NCI-H2029 (cell line): ENCODE measurements around the gene GPR108.
"Not testable (repeated sequence)": the region's sequence is repeated elsewhere in the genome, so short reads cannot be mapped to it uniquely, and the experiment has no call there.

ENCODE experiments used
- DNase-seq: peaks from one replicate; lab custom pipeline; 2025; lab: John Stamatoyannopoulos, UW

Gene GPR108

DNA sequence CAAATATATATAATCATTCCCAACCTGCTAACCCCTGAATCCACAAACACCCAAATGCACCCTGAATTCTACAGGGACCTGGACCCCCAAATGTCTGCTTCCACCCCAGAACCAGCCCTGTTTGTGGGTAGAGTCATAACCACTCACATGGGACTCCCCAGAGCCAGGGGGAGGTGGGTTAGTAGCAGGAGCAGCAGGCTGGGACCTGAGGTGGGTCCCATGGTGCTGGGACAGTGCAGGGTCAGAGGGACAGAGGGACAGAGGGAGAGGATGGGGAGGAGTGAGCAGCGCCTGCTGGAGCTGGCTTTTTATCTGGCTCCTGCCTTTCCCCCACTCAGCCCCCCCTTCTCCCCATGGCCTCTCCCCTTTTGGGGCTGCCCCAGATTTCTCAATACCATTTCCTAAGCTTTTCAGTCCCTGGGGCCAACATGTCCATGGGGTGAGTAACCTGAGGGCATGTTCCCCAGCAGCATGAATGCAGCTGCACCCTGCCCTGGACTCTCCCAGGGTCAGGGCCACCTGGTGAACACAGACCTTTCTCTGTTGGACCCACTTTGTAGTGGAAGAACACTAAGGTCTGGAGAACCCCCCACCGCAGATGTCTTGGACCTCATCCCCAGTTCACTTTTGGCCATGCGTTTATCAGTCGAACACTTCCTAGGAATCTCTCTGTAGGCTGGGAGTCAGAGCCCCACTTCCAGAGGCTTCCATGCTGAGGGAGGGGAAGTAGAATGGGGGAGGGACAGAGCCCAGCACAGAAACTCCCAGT, 16.8 kb downstream of the GPR108 start, which contains the start of gene C3:
Gene C3, minus strand, starts transcription at position 282 of the 769 bp plus-strand sequence. Its CDS starts 61 bp downstream, at position 221.
- no peak for DNase-seq

DNA sequence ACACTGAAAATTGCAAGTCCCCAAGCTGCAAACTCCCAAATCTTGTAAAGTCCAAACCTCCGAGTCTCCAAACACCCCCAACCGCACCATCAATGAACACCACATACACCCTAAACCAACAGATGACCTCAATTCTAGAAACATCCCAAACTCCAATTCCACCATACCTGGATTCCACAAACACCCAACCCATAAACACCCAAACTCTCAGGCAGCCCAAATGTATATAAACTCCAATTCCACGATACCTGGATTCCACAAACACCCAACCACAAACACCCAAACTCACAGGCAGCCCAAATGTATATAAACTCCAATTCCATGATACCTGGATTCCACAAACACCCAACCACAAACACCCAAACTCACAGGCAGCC, 17.4 kb downstream of the GPR108 start:
- DNase-seq: no peak

DNA sequence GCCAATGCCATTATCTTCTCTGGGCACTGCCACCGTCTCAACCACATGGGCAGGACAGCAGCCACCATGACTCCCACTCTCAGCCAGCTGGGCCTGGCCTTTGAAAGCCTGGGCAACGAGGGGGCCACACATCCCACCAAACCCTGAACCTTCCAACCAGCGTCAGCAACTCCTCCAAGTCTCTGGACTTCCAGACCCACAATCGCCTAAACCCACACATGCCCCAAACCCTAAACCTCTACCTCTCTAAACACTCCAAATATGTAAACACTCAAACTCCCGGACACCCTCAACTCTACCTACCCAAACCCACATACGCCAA, 17.9 kb downstream of the GPR108 start:
- no peak for DNase-seq

DNA sequence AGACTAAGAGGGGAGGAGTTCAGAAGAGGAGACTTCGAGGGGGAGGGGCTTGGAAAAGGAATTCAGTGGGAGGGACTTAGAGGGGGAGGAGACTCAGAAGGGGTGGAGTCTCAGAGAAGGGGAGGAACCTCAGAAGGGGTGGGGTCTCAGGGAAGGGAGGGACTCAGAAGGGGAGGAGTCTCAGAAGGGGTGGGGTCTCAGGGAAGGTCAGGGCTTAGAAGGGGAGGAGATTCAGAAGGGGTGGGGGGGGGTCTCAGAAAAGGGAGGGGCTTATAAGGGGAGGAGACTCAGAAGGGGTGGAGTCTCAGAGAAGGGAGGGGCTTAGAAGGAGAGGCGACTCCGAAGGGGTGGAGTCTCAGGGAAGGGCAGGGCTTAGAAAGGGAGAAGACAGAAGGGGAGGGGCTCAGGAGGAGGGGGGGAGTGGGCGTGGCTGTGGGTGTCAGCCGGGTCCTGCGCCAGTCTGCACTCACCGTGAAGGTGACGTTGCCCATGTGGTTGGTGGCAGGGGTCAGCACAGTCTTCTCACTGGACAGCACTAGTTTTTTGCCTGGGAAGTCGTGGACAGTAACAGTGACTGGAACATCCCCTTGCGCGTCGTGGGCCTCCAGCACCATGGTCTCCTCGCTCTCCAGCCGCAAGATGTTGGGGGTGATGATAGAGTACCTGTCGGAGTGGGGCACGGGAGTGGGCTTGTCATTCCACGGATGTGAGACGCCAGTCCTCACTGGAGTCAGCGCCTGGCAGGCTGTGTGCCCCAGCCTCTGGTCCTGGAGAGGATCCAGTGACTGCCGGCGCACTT, 18.4 kb downstream of the GPR108 start:
- no peak for DNase-seq

DNA sequence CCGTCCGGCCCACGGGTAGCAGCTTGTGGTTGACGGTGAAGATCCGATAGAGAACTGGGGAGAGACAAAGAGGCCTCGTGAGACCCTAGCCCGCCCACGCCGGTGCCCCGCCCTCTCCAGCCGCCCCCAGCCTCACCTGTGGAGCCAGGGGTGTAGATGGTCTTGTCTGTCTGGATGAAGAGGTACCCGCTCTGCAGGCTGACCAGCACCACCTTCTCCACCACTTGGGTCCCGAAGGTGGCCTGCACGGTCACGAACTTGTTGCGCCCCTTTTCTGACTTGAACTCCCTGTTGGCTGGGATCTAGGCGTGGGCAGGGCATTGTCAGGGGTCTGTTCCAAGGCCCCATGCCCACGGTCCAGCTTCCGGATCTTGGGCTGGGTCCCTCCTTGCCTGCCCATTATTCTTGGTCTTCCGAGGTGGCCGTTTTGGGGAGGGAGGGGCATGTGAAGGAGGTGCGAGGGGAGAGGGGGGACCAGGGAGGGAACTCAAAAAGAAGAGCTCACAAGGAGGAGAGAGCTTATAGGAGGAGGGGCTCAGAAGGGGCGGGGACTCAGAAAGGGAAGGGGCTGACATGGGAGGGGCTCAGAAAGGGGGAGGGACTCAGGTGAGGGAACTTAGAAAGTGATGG, 19.2 kb downstream of the GPR108 start:
- no peak for DNase-seq

DNA sequence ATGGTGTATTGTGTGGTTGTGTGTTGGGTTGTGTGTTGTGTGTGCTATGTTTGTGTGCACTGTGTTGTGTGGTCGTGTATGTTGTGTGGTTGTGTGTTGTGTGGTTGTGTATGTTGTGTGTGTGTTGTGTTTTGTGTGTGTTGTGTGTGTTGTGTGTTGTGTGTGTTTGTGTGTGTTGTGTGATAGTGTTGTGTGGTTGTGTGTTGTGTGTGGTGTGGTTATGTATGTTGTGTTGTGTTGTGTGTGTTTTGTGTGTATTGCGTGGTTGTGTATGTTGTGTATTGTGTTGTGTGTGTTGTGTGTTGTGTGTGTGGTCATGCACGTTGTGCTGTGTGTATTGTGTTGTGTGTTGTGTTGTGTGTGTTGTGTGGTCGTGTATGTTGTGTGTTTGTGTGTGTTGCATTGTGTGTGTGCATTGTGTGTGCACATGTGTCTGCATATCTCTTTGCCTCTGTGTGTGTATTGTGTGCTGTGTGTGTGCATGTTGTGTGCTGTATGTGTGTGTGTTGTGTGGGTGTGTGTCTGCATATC, 19.9 kb downstream of the GPR108 start:
- DNase-seq: no peak

DNA sequence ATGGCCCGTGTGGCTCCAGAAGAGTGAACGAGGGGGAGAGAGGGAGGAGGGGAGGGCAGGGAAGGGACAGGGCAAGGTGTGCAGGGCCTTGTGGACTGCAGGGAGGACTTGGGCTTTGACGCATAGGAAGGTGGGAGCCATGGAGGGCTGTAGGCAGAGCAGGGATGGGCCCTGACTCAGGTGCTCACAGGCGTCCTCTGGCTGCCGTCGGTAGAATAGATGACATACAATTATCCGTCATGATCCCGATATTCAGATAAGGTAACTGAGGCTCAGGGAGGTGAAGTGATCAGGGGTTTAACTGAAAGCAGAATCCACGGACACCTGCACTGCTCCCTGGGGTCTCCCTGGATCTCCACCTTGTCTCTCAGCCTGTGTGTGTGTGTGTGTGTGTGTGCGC, 20.3 kb downstream of the GPR108 start:
- no peak for DNase-seq

DNA sequence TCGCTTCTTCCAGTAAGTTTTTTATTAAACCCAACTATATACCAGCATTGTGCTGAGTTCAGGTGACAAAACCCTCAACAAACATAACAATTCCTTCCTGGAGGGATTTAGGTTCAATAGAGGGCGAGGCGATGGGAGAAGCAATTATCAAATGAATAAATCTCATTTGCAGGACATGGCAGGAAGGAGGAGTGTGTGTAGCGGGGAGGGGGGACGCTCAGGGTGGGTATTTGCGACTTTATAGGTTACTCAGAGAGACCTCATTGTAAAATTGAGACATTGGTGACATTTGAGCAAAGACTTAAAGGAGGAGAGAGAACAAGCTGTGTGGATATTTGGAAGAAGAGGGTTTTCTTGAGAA, 20.8 kb downstream of the GPR108 start:
- DNase-seq: no peak

DNA sequence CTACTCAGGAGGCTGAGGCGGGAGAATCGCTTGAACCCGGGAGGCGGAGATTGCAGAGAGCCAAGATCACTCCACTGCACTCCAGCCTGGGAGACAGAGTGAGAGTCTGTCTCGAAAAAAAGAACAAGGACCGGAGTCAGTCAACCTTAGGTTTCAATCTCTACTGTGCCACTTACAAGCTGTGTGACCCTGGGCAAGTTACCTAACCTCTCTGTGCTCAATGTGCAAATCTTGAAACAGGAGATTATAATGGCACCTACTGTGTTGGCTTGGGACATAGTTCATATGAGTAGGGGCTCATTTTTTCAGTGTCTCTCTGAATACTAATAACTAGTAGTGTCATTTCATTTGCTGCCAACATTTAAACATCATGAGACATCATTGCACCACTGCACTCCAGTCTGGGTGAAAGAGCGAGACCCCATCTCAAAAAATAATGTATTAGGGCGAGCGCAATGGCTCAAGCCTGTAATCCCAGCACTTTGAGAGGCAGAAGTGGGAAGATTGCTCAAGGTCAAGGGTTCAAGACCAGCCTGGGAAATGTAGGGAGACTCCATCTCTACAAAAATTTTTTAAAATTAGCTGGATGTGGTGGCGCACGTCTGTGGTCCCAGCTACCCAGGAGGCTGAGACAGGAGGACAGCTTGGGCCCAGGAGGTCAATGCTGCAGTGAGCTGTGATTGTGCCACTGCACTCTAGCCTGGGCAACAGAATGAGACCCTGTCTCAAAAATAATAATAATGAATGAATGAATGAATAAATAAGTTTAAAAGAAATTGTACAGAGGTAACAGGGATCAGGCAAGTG, 22.4 kb downstream of the GPR108 start:
- no peak for DNase-seq

DNA sequence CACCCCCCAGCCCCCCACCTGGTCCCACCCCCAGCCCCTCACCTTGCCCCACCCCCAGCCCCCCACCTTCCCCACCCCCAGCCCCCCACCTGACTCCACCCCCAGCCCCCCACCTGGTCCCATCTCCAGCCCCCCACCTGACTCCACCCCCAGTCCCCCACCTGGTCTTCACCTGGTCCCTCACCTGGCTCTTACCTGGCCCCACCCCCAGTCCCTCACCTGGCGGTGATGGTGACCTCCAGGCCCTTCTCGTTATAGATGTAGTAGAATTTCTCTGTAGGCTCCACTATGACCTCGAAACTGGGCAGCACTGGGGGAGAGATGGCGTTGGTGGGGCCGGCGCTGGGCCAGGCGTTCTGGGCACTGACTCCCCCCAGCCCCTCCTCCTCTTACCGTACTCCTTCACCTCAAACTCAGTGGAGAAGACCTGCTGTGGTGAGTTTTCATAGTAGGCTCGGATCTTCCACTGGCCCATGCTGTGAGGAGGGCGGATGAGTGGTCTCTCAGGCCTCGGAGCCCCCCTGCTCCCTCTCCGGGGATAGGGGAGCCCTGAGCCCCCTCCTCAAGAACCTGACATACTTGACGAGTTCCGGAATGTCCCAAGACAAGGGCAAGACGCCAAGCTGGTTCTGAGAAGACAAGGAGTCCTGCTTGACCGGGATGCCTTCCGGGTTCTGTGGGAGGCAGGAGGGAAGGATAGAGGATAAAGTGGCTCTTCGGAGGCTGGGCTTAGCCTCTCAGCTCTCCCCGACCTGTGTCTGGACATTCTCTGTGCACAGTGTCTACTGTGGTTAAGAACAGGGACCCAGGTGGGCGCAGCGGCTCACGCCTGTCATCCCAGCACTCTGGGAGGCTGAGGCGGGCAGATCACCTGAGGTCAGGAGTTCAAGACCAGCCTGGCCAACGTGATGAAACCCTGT, 23.3 kb downstream of the GPR108 start:
- no peak for DNase-seq

DNA sequence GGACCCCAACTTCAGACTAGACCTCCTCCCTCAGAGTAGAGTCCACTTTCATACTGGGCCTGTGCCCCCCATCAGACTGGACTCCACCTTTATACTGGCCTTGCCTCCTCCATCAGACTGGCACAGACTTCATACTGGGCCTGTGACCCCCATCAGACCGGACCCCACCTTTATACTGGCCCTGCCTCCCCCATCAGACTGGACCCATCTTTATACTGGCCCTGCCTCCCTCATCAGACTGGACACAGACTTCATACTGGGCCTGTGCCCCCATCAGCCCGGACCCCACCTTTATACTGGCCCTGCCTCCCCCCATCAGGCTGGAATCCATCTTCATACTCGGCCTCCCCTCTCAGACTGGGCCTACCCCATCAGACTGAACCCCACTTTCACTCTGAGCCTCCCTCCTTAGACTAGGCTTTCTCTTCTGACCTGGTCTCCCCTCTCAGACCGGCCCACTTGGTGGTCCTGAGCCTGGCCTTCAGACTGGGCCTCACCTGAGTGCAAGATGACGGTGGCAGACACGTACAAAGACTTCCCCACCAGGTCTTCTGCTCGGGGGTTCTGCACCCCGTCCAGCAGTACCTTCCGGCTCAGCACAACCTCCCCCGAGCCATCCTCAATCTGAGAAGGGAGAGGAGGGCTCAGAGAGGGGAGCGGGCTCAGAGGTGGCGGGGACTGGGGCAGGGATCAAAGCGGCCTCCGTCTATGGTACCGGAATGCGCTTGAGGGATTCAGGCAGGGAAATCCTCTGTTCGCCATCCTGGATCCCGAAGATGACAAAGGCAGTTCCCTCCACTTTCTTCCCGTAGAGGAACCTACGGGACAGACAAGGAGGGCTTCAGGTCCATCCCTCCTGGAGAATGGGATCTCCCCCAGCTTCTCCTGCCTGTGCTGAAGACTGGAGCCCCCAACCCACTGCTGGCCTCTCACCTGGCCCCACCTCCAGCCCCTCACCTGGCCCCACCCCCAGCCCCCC, 24.4 kb downstream of the GPR108 start:
- DNase-seq: no peak

DNA sequence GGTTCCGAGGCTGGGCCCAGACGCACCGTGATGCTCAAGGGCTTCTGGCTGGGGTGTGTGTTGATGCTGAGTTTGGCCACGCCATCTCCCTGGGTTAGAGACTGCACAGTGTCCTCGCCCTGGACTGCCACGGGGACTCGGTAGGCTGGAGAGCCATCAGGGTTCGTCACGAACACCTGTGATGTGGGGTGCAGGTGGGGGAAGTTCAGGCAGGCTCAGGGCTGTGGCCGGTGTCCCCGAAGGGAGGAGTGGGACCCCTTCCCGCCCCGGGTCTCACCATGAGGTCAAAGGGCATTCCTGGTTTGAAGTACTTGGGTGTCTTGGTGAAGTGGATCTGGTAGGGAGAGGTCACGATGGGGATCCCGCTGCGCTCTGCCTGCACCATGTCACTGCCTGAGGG, 25.1 kb downstream of the GPR108 start:
- no peak for DNase-seq

DNA sequence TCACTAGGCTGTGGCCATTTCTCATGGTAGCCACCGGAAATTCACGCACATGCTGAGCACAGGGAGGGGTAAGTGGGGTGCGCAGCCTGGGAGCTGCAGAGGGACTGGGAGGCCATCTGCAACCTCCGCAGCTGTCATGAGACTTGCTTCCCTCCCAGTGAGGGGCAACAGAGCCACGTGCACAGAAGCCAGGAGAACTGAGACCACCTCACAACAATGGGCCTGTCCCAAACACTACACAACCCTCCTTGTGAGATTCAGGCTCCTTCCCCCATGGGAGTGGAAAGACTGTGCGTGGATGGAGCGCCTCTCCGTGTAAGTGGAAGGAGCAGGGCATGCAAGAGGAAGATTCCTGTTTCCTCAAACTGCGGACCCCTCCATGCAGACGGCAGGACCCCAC, 25.8 kb downstream of the GPR108 start:
- no peak for DNase-seq

DNA sequence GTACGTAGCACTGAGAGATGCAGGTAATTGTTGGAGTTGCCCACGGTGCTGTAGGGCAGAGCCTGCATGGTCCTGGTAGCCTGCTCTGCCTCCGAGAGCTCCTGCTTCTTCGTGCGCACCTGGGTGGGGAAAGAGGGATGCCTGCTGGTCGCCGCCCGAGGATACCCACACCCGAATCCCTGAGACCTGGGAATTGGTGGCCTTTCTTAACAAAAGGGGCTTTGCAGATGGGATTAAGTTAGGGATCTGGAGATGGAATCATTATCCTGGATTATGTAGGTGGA, 26.4 kb downstream of the GPR108 start:
- no peak for DNase-seq

DNA sequence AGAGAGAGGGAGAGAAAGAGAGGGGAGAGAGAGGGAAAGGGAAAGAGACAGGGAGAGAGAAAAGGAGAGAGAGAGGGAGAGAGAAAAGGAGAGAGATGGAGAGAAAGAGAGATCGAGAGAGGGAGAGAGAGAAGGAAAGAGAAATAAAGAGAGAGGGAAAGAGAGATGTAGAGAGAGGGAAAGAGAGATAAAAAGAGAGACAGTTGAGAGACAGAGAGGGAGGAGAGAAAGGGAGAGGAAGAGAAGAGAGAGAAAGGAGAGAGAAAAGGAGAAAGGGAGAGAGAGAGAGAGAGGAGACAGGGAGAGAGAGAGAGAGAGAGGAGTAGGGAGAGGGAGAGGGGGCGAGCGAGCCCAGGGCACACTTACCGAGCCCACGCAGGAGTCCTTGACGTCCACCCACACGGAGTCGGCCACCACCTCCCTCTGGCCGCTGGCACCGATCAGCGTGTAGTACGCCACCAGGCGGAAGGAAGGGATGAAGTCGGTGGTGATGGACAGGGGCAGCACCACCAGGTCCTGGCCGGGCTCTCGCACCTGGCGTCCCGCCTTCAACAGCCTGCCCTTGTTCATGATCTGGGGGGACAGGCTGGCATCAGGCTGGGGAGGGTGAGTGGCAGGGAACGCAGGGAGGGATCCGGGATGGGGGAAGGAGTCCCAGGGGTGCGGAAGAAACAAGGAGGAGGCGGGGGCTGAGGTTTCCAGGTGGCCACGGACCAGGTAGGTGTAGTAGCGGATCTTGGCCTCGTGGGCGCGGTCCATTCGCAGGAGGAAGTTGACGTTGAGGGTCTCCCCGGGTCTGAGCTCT, 26.9 kb downstream of the GPR108 start:
- no peak for DNase-seq

DNA sequence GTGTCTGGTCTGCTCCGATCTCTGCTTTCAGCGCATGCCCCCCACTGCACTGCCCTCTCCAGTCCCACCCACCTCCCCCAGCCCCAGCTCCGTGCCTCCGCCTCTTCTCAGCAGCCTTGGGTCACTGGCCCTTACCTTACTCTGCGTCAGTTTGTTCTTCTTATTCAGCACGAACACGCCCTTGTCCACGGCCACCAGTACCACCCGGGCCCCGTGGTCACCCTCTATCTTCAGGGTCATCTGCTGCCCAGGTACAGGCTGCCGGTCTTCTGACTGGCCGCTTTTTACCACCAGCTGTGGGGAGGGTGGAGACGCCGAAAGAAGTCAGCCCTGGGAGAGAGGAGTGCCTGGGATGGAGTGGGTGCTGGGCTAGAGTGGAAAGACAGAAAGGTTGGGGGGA, 27.8 kb downstream of the GPR108 start:
- no peak for DNase-seq

DNA sequence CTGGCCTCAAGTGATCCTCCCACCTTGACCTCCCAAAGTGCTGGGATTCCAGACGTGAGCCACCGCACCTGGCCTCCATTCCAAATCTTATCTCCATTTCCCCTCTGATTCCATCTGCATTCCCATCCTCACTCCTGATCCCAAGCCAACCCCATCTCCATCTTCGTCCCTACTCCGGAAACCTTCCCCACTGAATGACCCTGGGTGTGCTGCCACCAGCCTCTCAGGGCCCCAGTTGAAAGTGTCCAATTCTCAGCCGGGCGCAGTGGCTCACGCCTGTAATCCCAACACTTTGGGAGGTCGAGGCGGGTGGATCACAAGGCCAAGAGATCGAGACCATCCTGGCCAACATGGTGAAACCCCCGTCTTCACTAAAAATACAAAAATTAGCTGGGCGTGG, 28.5 kb downstream of the GPR108 start:
- DNase-seq: not testable (repeated sequence)

DNA sequence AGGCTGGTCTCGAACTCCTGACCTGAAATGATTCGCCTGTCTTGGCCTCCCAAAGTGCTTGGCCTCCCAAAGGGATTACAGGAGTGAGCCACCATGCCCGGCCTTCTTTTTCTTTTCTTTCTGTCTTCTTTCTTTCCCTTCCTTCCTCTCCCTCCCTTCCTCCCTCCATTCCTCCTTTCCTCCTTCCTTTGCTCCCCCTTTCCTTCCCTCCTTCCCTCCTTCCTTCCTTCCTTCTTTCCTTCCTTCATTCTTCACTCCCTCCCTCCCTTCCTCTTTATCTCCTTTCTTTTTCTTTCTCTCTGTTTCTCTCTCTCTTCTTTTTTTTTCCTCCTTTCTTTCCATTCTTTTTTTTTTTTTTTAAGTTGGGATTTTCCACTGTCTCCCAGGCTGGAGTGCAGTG, 29.0 kb downstream of the GPR108 start:
- DNase-seq: no peak

DNA sequence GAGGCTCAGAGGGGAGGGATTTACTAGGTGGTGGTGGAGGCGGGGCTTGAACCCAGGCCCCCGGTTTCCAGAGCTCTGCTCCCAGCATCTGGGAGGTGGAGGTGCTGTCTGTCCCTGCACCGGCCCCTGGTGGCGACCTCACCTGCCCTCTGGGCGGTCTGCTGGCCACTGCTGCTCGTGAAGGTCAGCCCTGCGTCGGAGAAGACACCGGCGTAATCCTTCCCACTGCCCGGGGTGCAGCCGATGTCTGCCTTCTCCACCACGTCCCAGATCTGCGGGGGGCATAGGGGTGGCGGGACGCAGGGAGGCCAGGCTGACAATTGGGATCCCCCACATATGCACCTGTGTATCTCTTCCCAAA, 29.7 kb downstream of the GPR108 start:
- no peak for DNase-seq
